Measurements from ENCODE around the gene MYO19. TPM values are rescaled to one million over a fixed set of nuclear protein-coding genes. Genes with fewer than 3 reads are reported as not detected.

The MYO19 gene, protein sequence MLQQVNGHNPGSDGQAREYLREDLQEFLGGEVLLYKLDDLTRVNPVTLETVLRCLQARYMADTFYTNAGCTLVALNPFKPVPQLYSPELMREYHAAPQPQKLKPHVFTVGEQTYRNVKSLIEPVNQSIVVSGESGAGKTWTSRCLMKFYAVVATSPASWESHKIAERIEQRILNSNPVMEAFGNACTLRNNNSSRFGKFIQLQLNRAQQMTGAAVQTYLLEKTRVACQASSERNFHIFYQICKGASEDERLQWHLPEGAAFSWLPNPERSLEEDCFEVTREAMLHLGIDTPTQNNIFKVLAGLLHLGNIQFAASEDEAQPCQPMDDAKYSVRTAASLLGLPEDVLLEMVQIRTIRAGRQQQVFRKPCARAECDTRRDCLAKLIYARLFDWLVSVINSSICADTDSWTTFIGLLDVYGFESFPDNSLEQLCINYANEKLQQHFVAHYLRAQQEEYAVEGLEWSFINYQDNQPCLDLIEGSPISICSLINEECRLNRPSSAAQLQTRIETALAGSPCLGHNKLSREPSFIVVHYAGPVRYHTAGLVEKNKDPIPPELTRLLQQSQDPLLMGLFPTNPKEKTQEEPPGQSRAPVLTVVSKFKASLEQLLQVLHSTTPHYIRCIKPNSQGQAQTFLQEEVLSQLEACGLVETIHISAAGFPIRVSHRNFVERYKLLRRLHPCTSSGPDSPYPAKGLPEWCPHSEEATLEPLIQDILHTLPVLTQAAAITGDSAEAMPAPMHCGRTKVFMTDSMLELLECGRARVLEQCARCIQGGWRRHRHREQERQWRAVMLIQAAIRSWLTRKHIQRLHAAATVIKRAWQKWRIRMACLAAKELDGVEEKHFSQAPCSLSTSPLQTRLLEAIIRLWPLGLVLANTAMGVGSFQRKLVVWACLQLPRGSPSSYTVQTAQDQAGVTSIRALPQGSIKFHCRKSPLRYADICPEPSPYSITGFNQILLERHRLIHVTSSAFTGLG
- total RNA-seq (2012; rRNA removed): 32.5 and 35.8 TPM in 2 replicates
- polyA plus RNA-seq (2012; rRNA removed): 52.3 and 55.6 TPM in 2 replicates
- polyA plus RNA-seq (2012; cell fraction: cytosol; rRNA removed): 19.5 and 22.6 TPM in 2 replicates
- 235 and 300 TPM in 2 replicates for polyA plus RNA-seq (2012; cell fraction: nucleus; rRNA removed; ENCODE audit: low replicate concordance)
- percentile 77 among the genes with signal in this experiment for Bru-seq, nascent RNA
- BruChase-seq, experiment 1, labeled RNA remaining after a 6-hour chase: percentile 90 among the genes with signal in this experiment
- BruChase-seq, experiment 2, labeled RNA remaining after a 2-hour chase: percentile 92 among the genes with signal in this experiment
- long read RNA-seq, full-length matches to known transcripts: 6 of 11 reads
- long read RNA-seq, partial matches to known transcripts: 2 of 11 reads
- long read RNA-seq, other reads (novel, unspliced or antisense): 3 of 11 reads

DNA sequence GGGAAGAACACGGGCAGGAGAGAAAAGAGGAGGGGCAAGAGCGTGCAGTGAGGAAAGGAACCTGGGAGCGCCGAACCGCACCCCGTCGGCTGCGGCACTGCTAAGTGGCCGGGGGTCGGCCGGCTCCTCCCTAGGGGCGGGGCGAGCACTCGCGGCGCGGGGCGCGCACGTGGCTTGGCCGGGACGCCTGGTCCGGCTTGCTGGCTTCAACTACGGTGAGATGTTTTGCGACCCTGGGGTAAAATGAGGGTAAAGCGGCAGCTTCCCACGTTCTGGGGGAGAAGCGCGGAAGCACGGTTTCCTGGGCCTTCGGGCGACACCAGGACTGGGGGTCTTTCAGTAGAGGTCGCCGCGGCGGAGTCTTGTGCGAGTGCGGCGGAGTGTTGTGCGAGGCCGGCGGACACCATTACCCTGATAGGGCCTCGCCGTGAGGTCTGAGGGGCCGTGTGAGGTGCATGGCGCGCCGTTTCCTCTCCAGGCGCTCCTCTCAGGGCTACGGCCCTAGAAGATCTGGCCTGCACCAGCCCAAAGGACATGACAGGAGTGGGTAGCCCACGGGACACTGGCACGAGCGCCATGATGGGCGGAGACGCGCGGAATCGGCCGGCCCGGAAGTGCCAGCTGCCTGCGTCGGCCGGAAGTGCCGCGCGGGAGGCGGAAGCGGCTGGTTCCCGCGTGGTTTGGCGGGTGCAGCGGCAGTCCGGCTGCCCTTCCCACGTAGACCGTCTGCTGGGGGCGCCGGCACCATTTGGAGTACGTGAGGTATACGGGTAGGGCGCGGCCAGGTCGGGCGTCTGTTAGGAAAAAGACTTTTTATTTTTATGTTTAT is at the start of gene MYO19, which contains the start of gene PIGW:
MYO19 (minus strand) TSS at position 29 of the 829 bp plus-strand sequence. CDS start 2,330 bp downstream, outside the sequence.
PIGW (plus strand) TSS at position 148 of the 829 bp plus-strand sequence. CDS start 2,115 bp downstream, outside the sequence.
- Histone ChIP-seq H3K9ac (ENCODE audit: low read depth, low read length) (peak within 1 kb of the TSS; percentile 89), H3K4me2 (ENCODE audit: low read depth, low read length) (peak within 1 kb of the TSS; percentile 85), H3K14ac (replicated peaks; ENCODE audit: low read depth, low read length) (peak within 1 kb of the TSS; percentile 97), H2BK120ac (ENCODE audit: low read depth, low read length) (peak within 1 kb of the TSS; percentile 38), H4K20me1 (ENCODE audit: insufficient read depth, low read length) (no peaks in the 10 kb centered on the region; the same call in 1 of the 2 replicates), H3K36me3 (ENCODE audit: control insufficient read depth, insufficient read depth, low read length) (peaks cover 16% of the 10 kb centered on the region), H2AFZ (replicated peaks; ENCODE audit: low read length, poor library complexity) (peak within 1 kb of the TSS; percentile 99), H2BK5ac (ENCODE audit: low read depth, low read length, poor library complexity, severe bottlenecking) (peak within 1 kb of the TSS; percentile 77), H3K9me1 (ENCODE audit: insufficient read depth, low read length) (peaks cover 11% of the 10 kb centered on the region; the same call in 1 of the 2 replicates), H2BK15ac (ENCODE audit: low read depth, low read length) (no peak within 1 kb of the TSS; the same call in 2 of the 3 replicates), H4K8ac (ENCODE audit: low read depth in 2 of 2, low read length in 2 of 2) (peak within 1 kb of the TSS; percentile 96 to 98), H2AK5ac (ENCODE audit: low read depth, low read length) (peak within 1 kb of the TSS; percentile 98), H3K9me3 (ENCODE audit: control insufficient read depth, insufficient read depth, low read length) (no peaks in the 10 kb centered on the region), H4K5ac (ENCODE audit: low read depth, low read length) (peak within 1 kb of the TSS; percentile 81), H3K4me3 (ENCODE audit: insufficient read depth, low read depth, low read length) (peak within 1 kb of the TSS; percentile 84), H3K27ac (ENCODE audit: insufficient read depth, low read length) (peak within 1 kb of the TSS; percentile 93), H3K27me3 (ENCODE audit: control insufficient read depth, insufficient read depth, low read length) (no peaks in the 10 kb centered on the region), H3K23ac (ENCODE audit: low read depth, low read length) (peak within 1 kb of the TSS; percentile 98), H2BK20ac (ENCODE audit: low read depth, low read length) (no peak within 1 kb of the TSS), H3K4me1 (ENCODE audit: control insufficient read depth, insufficient read depth, low read length) (peaks cover 5% of the 10 kb centered on the region), H3K18ac (ENCODE audit: low read depth, low read length) (peak within 1 kb of the TSS; percentile 39; the same call in 1 of the 2 replicates), H2AK9ac (replicated peaks; ENCODE audit: low read depth, low read length, poor library complexity) (peak within 1 kb of the TSS; percentile 99), H4K91ac (ENCODE audit: insufficient read depth, low read depth, low read length) (peak within 1 kb of the TSS; percentile 94), H3K79me1 (ENCODE audit: low read depth in 1 of 2, low read length in 2 of 2) (peaks cover 33 to 55% of the 10 kb centered on the region in 2 experiments), H3K56ac (ENCODE audit: extremely low read depth, insufficient read depth, low read length) (peak within 1 kb of the TSS; percentile 92), H3K4ac (ENCODE audit: low read depth, low read length) (peak within 1 kb of the TSS; percentile 98)
- DNase-seq (peak; percentile 85), ATAC-seq (ENCODE audit: low read depth) (peak; percentile 91)
- in situ Hi-C loops (cut with MboI; ENCODE audit: low sequenced_read_pairs): no loop called here
- dilution Hi-C loops (cut with HindIII; ENCODE audit: low sequenced_read_pairs, unreplicated experiment): no loop called here
- TSS peak; percentile 36 for BruUV-seq (replicated peaks)
- CTCF ChIA-PET: no interaction called here
- 1% methylated on average over 34 of the region's 83 CpGs; no CpG with 5 or more reads in 1 of the 2 experiments for WGBS, 2 experiments (ENCODE audit: extremely low coverage in 2 of 2, insufficient read length in 1 of 2)
- intact Hi-C loops (cut with micrococcal nuclease): loop anchor here (1.0 to 2.0 kb wide), 2 partner anchors 9 to 38 kb away; partner anchors contain the start of gene GGNBP2
- POLR2A ChIA-PET (ENCODE audit: unreplicated experiment): interaction anchor here (0.6 kb wide), 1 partner anchor 790 kb away, joined by 5 read pairs; no protein-coding TSS in a partner anchor
- TF ChIP-seq CHD1 (IDR thresholded peaks at IDR 0.05; ENCODE audit: low read depth, low read length) (no peak), MAZ (IDR thresholded peaks at IDR 0.05; ENCODE audit: borderline replicate concordance, low read depth, low read length) (peak; percentile 62; the same call in 1 of the 2 replicates), FOS (IDR thresholded peaks at IDR 0.05; ENCODE audit: low read depth, low read length) (0 out of 2 replicates have a peak, but pooled peaks have one; percentile 6), USF2 (IDR thresholded peaks at IDR 0.05; ENCODE audit: low read depth, low read length) (peak; percentile 68), RFX5 (IDR thresholded peaks at IDR 0.05; ENCODE audit: low read depth, low read length) (no peak), BHLHE40 (IDR thresholded peaks at IDR 0.05; ENCODE audit: low read depth, low read length) (peak; percentile 76), MXI1 (IDR thresholded peaks at IDR 0.05; ENCODE audit: borderline replicate concordance, low read depth, low read length) (peak; percentile 98), NFE2L2 (IDR thresholded peaks at IDR 0.05; ENCODE audit: low read depth, low read length) (no peak), POLR2A (IDR thresholded peaks at IDR 0.05; ENCODE audit: low read depth, low read length) (peak; percentile 89)

All from IMR-90 (cell line).